Activated CD8-positive, alpha-beta memory T cell treated with anti-CD3 and anti-CD28 coated beads, Interleukin-2, amount 50 U/mL, for 48 hours (primary cell): ENCODE results near the gene FH.
A peak's percentile ranks its signal among the peaks of the same experiment; 100 is the strongest.

Experiments
- DNase-seq: peaks from one replicate; pipeline ENCODE4 v3.0.0-alpha.2; 2020

The FH gene

GRCh38 chr1:241520080-241520465 lies 518 bp upstream of the FH start:
- no peak for DNase-seq

- peak; percentile 68 for DNase-seq
Observed at GRCh38 chr1:241518476-241519307, 863 bp downstream of the FH start.

GRCh38 chr1:241513378-241513777 lies 6.2 kb downstream of the FH start:
- DNase-seq, result no peak

- DNase-seq, result no peak
Observed at GRCh38 chr1:241507189-241507863, 12.2 kb downstream of the FH start.

GRCh38 chr1:241503444-241503843 lies 16.1 kb downstream of the FH start:
- no peak for DNase-seq

GRCh38 chr1:241499910-241500309 lies 19.6 kb downstream of the FH start:
- no peak for DNase-seq

GRCh38 chr1:241495741-241496140 lies 23.8 kb downstream of the FH start:
- DNase-seq, result no peak

- DNase-seq, result no peak
Observed at GRCh38 chr1:241488739-241489138, 30.8 kb downstream of the FH start.

- no peak for DNase-seq
Observed at GRCh38 chr1:241485554-241485992, 34.0 kb downstream of the FH start.

- no peak for DNase-seq
Observed at GRCh38 chr1:241485145-241485544, 34.4 kb downstream of the FH start.

GRCh38 chr1:241482761-241483250 lies 36.7 kb downstream of the FH start:
- no peak for DNase-seq

- no peak for DNase-seq
Observed at GRCh38 chr1:241479294-241479693, 40.3 kb downstream of the FH start.

- DNase-seq, result no peak
Observed at GRCh38 chr1:241475671-241476070, 43.9 kb downstream of the FH start.

- DNase-seq, result no peak
Observed at GRCh38 chr1:241473026-241473425, 46.5 kb downstream of the FH start.

GRCh38 chr1:241470908-241471590 lies 48.5 kb downstream of the FH start:
- DNase-seq, result no peak

GRCh38 chr1:241470361-241470760 lies 49.2 kb downstream of the FH start:
- DNase-seq, result no peak

GRCh38 chr1:241465673-241466072 lies 53.9 kb downstream of the FH start:
- DNase-seq, result no peak

- DNase-seq, result no peak
Observed at GRCh38 chr1:241464985-241465384, 54.6 kb downstream of the FH start.

- DNase-seq, result no peak
Observed at GRCh38 chr1:241462391-241462790, 57.2 kb downstream of the FH start.

GRCh38 chr1:241460098-241460873 lies 59.3 kb downstream of the FH start:
- DNase-seq, result no peak

GRCh38 chr1:241459186-241459802 lies 60.3 kb downstream of the FH start:
- no peak for DNase-seq

- no peak for DNase-seq
Observed at GRCh38 chr1:241457421-241457820, 62.1 kb downstream of the FH start.
